Superior temporal gyrus (tissue), 1 donor: ENCODE measurements around the gene NT5DC4.
A peak's percentile ranks its signal among the peaks of the same experiment; 100 is the strongest.

ENCODE experiments used
- DNase-seq: peaks from one replicate; pipeline ENCODE4 v3.0.0-alpha.2; 2016; ENCODE audit errors: extremely low spot score

Gene NT5DC4

GRCh38 chr2:112720785-112721184 is at the start of gene NT5DC4:
NT5DC4 (plus strand) TSS chr2:112721020; CDS start chr2:112721080, 60 bp downstream.
- DNase-seq: no peak

GRCh38 chr2:112671801-112672200 is 49.0 kb upstream of the NT5DC4 start:
- DNase-seq: no peak

- no peak for DNase-seq
Observed at GRCh38 chr2:112673008-112673407, 47.8 kb upstream of the NT5DC4 start.

- no peak for DNase-seq
Observed at GRCh38 chr2:112674229-112674628, 46.6 kb upstream of the NT5DC4 start.

GRCh38 chr2:112679484-112679883 is 41.3 kb upstream of the NT5DC4 start:
- peak; percentile 60 for DNase-seq

- no peak for DNase-seq
Observed at GRCh38 chr2:112680666-112681101, 40.1 kb upstream of the NT5DC4 start.

GRCh38 chr2:112682101-112682500 is 38.7 kb upstream of the NT5DC4 start:
- no peak for DNase-seq

- DNase-seq: no peak
Observed at GRCh38 chr2:112683550-112684414, 37.0 kb upstream of the NT5DC4 start.

- no peak for DNase-seq
Observed at GRCh38 chr2:112684415-112684775, 36.4 kb upstream of the NT5DC4 start.

GRCh38 chr2:112685271-112685884 is 35.4 kb upstream of the NT5DC4 start:
- DNase-seq: no peak

GRCh38 chr2:112686348-112687217 is 34.2 kb upstream of the NT5DC4 start:
- no peak for DNase-seq

- DNase-seq: no peak
Observed at GRCh38 chr2:112687522-112687921, 33.3 kb upstream of the NT5DC4 start.

- no peak for DNase-seq
Observed at GRCh38 chr2:112688086-112688880, 32.5 kb upstream of the NT5DC4 start.

- DNase-seq: peak; percentile 64
Observed at GRCh38 chr2:112690853-112691401, 29.9 kb upstream of the NT5DC4 start.

GRCh38 chr2:112691881-112692281 is 28.9 kb upstream of the NT5DC4 start:
- DNase-seq: peak; percentile 55

GRCh38 chr2:112692495-112692911 is 28.3 kb upstream of the NT5DC4 start:
- no peak for DNase-seq

- no peak for DNase-seq
Observed at GRCh38 chr2:112692918-112693317, 27.9 kb upstream of the NT5DC4 start.

- DNase-seq: no peak
Observed at GRCh38 chr2:112693596-112693995, 27.2 kb upstream of the NT5DC4 start.

- DNase-seq: no peak
Observed at GRCh38 chr2:112694182-112694581, 26.6 kb upstream of the NT5DC4 start.

- DNase-seq: no peak
Observed at GRCh38 chr2:112698834-112699515, 21.8 kb upstream of the NT5DC4 start.
